Kidney (tissue), 14 donors: ENCODE results near the gene RELT. TPM values are rescaled to one million over a fixed set of nuclear protein-coding genes. Genes with fewer than 3 reads are reported as not detected.

Experiments used
- DNase-seq, 5 donors: peaks; one replicate each; pipeline ENCODE4 v3.0.0-alpha.2; 2013 to 2020
- FAIRE-seq: peaks from 2 replicates; lab custom pipeline; 2012; peaks lifted over from hg19 to GRCh38; lab: Jason Lieb, UNC
- H3K27ac ChIP-seq, 2 donors: one replicate each; pipeline ENCODE4 v1.7.0; 2013; ENCODE audit warnings: low read depth in 2 of 2, low read length in 2 of 2, inconsistent platforms in 1 of 2
- H3K27me3 ChIP-seq: one replicate; pipeline ENCODE4 v1.7.1; 2013; ENCODE audit warnings: low read length, inconsistent platforms; ENCODE audit not compliant: control insufficient read depth, insufficient read depth
- H3K36me3 ChIP-seq, 3 donors: one replicate each; pipeline versions ENCODE4 v1.7.0 to v1.7.1; 2013; ENCODE audit warnings: low read length in 3 of 3, control low read depth in 1 of 3, inconsistent platforms in 1 of 3; ENCODE audit not compliant: insufficient read depth in 3 of 3, control insufficient read depth in 2 of 3
- H3K4me1 ChIP-seq, 3 donors: one replicate each; pipeline versions ENCODE4 v1.7.0 to v1.7.1; 2013; ENCODE audit warnings: low read length in 3 of 3, inconsistent platforms in 1 of 3, low read depth in 1 of 3; ENCODE audit not compliant: control insufficient read depth in 2 of 3, insufficient read depth in 2 of 3
- H3K4me3 ChIP-seq, 3 donors: one replicate each; pipeline versions ENCODE4 v1.7.0 to v1.8.1; 2013; ENCODE audit warnings: low read length in 3 of 3, control low read depth in 1 of 3, inconsistent platforms in 1 of 3
- H3K9ac ChIP-seq, 3 donors: one replicate each; pipeline versions ENCODE4 v1.7.0 to v1.7.1; 2013; ENCODE audit warnings: low read length in 3 of 3, control low read depth in 1 of 3, inconsistent platforms in 1 of 3
- H3K9me3 ChIP-seq, 3 donors: one replicate each; pipeline versions ENCODE4 v1.7.0 to v1.7.1; 2013; ENCODE audit warnings: low read length in 3 of 3, control low read depth in 1 of 3, inconsistent platforms in 1 of 3; ENCODE audit not compliant: control insufficient read depth in 2 of 3, insufficient read depth in 1 of 3
- intact Hi-C: fragments of 100-400 bp; cut with DNase I; formaldehyde crosslinking; loops from one replicate; pipeline ENCODE4 v1.11.1; 2022
- polyA plus RNA-seq: library from polyadenylated mRNA; stranded (reverse); fragments of 350-450 nt; fragmentation: Illumina TruSeq; extraction: RNeasy Lipid Tissue Mini Kit (QIAGEN cat#74804); gene quantifications from one replicate; pipeline ENCODE4 v1.2.3, GENCODE V29; 2014; ENCODE audit warnings: low read depth, low replicate concordance; ENCODE audit not compliant: insufficient read depth
- total RNA-seq: library from RNA; stranded (reverse); fragmentation: NEBNext Ultra II Directional; extraction: Animal tissue kit (Norgen Biotek cat#: 25700); gene quantifications from one replicate; pipeline ENCODE4 v1.2.1, GENCODE V29; 2021
- TF ChIP-seq, protein P1 (sequence below): IDR thresholded peaks from 3 replicates; pipeline ENCODE4 v1.5.1; 2012; ENCODE audit warnings: mild to moderate bottlenecking, moderate library complexity, borderline replicate concordance; ENCODE audit not compliant: insufficient read depth; ENCODE audit errors: extremely low read depth
- donor health status: control.
- donor health status: control.
- donor health status: control.
- donor health status: control.
- donor health status: control.
- donor health status: DM: yes; HTN: yes; CAD: no.
- donor health status: Normal renal cell carcinoma (clear cell type).

The RELT gene
- total and polyA plus RNA-seq, 2 donors from 2014 or later: 1.0 to 8.7 TPM

DNA sequence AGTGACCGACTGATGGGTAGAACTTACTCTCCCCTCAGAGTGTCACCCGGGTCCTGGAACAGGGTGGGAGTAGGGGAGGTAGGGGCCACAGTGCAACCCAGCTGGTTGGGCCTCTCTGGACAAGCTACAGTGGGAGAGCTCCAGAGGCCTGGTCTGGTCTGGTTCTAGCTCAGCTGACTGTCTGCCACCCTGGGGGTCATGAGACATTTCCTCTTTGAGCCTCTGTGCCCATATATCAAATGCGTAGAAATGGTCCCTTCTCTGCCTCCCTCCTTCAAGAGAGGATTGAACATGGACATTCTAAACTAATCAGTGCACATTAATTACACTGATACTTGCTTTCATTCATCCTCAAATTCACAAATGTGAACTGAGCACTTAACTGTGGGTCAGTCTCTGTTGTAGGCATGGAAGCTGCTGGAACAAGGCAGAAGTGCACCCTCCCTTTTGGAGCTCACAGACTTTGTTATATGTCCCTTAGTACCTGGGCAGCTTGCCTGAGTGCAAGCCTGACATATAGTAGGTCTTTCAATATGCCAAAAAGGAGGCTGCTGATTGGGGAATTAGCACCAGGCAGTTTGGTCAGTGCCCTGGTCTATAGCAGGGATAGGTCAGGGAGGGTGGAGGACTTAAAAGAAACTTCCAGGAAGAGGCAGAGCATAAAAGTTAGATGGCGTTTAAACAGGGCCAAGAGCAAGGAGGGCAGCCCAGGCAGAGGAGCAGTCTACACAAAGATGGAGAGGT, 42.4 kb upstream of the RELT start:
- H3K4me1 ChIP-seq: peaks cover 14 to 69% (median 68%) of the 10 kb centered on the region in 3 donors
- peak overlapping the region in 1 of 3 donors; percentile 15 for H3K4me3 ChIP-seq
- DNase-seq (no peak), FAIRE-seq (no peak)
- H3K9me3 ChIP-seq: no peaks in the 10 kb centered on the region
- H3K27ac ChIP-seq: peak overlapping the region; percentile 59 to 71
- peaks cover 0 to 3% (median 2%) of the 10 kb centered on the region in 3 donors for H3K36me3 ChIP-seq
- intact Hi-C loops: no loop called here
- TF ChIP-seq, protein P1, sequence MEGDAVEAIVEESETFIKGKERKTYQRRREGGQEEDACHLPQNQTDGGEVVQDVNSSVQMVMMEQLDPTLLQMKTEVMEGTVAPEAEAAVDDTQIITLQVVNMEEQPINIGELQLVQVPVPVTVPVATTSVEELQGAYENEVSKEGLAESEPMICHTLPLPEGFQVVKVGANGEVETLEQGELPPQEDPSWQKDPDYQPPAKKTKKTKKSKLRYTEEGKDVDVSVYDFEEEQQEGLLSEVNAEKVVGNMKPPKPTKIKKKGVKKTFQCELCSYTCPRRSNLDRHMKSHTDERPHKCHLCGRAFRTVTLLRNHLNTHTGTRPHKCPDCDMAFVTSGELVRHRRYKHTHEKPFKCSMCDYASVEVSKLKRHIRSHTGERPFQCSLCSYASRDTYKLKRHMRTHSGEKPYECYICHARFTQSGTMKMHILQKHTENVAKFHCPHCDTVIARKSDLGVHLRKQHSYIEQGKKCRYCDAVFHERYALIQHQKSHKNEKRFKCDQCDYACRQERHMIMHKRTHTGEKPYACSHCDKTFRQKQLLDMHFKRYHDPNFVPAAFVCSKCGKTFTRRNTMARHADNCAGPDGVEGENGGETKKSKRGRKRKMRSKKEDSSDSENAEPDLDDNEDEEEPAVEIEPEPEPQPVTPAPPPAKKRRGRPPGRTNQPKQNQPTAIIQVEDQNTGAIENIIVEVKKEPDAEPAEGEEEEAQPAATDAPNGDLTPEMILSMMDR: no peak
- peak overlapping the region in 1 of 3 donors; percentile 37 for H3K9ac ChIP-seq
- no peaks in the 10 kb centered on the region for H3K27me3 ChIP-seq

DNA sequence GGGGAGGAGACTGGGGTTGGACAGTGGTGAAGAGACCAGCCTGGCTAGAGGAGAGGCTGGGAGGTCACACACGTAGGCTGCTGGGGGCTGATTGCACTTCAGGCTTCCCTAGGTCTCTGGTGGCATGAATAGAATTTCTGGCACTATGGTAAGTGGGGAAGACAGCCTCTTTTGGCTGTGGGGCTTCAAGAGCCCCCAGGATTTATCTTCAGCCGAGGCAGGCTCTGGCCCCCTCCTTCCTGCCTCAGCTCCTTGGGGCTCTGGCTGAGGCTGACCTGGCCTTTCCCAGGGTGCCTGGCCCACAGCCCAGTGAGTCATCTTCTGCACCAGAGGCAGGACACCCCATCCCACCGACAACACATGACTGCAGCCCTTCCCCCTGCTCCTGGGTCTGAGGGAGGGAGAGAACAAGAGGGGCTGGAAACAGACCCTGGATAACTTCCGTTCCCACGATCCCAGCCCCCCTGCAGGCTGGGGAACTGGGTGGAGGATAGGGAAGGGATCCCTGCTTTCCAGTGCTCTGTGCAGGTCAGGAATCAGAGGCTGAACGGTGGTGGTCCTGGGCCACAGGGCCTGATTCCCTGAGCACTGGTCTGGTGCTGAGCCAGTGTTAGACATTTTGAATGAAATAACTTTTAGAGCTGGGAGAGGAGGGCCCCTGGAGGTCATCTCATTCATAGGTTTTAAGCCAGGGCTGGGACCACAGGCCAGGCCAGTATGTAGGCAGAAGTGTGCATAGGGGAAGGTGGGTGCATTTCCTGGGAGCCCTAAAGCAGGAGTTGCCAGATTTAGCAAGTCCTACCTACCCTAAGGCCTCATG, 41.6 kb upstream of the RELT start:
- peak in 4 of 5 donors; percentile 48 to 95 (median 79) for DNase-seq
- Histone ChIP-seq H3K9me3 (no peaks in the 10 kb centered on the region), H3K27me3 (no peaks in the 10 kb centered on the region), H3K4me3 (peak overlapping the region in 1 of 3 donors; percentile 15), H3K36me3 (peaks cover 0 to 3% (median 2%) of the 10 kb centered on the region in 3 donors), H3K9ac (peak overlapping the region in 1 of 3 donors; percentile 7), H3K4me1 (peaks cover 14 to 71% (median 70%) of the 10 kb centered on the region in 3 donors), H3K27ac (peak overlapping the region; percentile 59 to 71)
- TF ChIP-seq, protein P1: no peak
- intact Hi-C loops: no loop called here
- no peak for FAIRE-seq

DNA sequence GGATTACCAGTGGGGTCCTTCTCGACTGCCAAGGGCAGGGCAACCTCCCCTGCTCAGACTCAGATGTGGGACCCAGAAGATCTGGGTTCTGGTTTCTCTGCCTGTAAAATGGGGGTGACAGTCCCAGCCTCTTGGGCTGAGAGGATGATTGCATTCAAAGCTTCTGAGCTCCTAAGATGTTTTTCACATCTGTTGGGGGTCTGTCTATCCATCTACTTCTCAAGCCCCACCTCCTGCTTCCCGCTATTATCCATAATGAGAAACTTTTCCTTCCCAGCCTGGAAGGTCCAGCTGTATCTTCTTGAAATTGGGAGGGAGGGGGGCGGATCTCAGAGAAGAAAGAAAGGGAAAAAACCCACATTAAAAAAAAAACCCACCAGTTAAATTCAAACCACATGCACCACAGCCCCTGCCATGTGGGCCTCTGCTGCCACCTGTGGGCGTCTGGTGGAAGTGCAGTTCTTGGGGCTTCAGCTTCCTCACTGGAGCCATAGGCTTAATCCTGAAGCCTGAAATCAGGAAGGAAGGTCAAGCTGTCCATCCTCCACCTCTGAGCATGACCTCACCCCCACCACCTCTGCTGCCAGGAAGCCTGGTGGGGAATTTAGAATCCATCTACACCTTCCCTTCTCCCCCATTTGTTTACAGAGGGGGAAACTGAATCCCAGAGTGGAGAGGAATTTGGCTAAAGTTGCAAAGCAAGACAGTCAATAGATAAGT, 40.8 kb upstream of the RELT start:
- H3K9ac ChIP-seq: peak overlapping the region in 1 of 3 donors; percentile 7
- no peaks in the 10 kb centered on the region for H3K9me3 ChIP-seq
- H3K27me3 ChIP-seq: no peaks in the 10 kb centered on the region
- intact Hi-C loops: no loop called here
- TF ChIP-seq, protein P1: peak; percentile 98
- no peak for FAIRE-seq
- DNase-seq: peak; percentile 90 to 96 (median 93)
- H3K36me3 ChIP-seq: peaks cover 0 to 3% (median 2%) of the 10 kb centered on the region in 3 donors
- peak overlapping the region; percentile 59 to 71 for H3K27ac ChIP-seq
- peaks cover 12 to 71% (median 63%) of the 10 kb centered on the region in 3 donors for H3K4me1 ChIP-seq
- no peak overlapping the region for H3K4me3 ChIP-seq
